K562 (cell line): ENCODE data around the gene ARG1. TPM values are rescaled to one million over a fixed set of nuclear protein-coding genes. Genes with fewer than 3 reads are reported as not detected.

Source experiments
- ATAC-seq: fragments of 200-7000 bp; cut with Tn5 transposase; 3 replicates; pipeline ENCODE4 v1.9.1; 2020; ENCODE audit warnings: moderate library complexity
- BruUV-seq: library from RNA; stranded (reverse); fragments of 400-500 nt; replicated peaks from 2 replicates; lab custom pipeline; 2021; lab: Mats Ljungman, UMichigan
- CTCF ChIA-PET: fragments of 300-600 bp; formaldehyde crosslinking; extraction: SDS; loops from one replicate; lab custom pipeline; 2021; ENCODE audit warnings: low intra/inter-chr PET ratio; lab: Yijun Ruan, JAX
- POLR2A ChIA-PET: fragments of 300-600, 350-650 bp; sonication (Branson Sonifier 250); formaldehyde crosslinking; extraction: SDS; loops from one replicate; lab custom pipeline; 2021; ENCODE audit warnings: antibody characterized with exemption, inconsistent platforms; lab: Yijun Ruan, JAX
- DNase-seq, 4 experiments: peaks; one replicate each; pipeline versions ENCODE4 v3.0.0 to v3.0.0-alpha.2; 2011 to 2018; ENCODE audit warnings: low spot score in 3 of 4, mixed read lengths in 3 of 4; ENCODE audit errors: extremely low read depth in 1 of 4
- FAIRE-seq: peaks from 2 replicates; lab custom pipeline; 2011; peaks lifted over from hg19 to GRCh38; lab: Jason Lieb, UNC
- H2AFZ ChIP-seq: 2 replicates; pipeline ENCODE4 v1.6.0; 2011; ENCODE audit warnings: low read depth, low read length, control low read depth, inconsistent platforms
- H3K27ac ChIP-seq: fragments of 200-600 bp; 3 replicates; pipeline ENCODE4 v1.8.0; 2011; ENCODE audit warnings: low read depth, mild to moderate bottlenecking, control low read depth, inconsistent platforms, low read length, moderate library complexity, mixed read lengths; ENCODE audit errors: extremely low read depth
- H3K27me3 ChIP-seq, 2 experiments: fragments of 300-600 bp in 1 of 2; 2 replicates in 1 of 2; 3 replicates in 1 of 2; pipeline versions ENCODE4 v1.6.0 to v1.8.0; 2011; ENCODE audit warnings: inconsistent platforms in 2 of 2, low read length in 2 of 2, mild to moderate bottlenecking in 1 of 2, mixed read lengths in 1 of 2, moderate library complexity in 1 of 2; ENCODE audit not compliant: control insufficient read depth in 2 of 2, insufficient read depth in 2 of 2
- H3K36me3 ChIP-seq: fragments of 300-600 bp; 3 replicates; pipeline ENCODE4 v1.8.0; 2011; ENCODE audit warnings: mild to moderate bottlenecking, low read length, inconsistent platforms; ENCODE audit not compliant: control insufficient read depth, insufficient read depth
- H3K4me1 ChIP-seq, 2 experiments: fragments of 200-600 bp in 1 of 2; replicated peaks in 1 of 2; 2 replicates in 1 of 2; 3 replicates in 1 of 2; pipeline versions ENCODE4 v1.5.1 to v1.8.0; 2011; ENCODE audit warnings: inconsistent platforms in 2 of 2, low read length in 2 of 2, mild to moderate bottlenecking in 1 of 2, mixed read lengths in 1 of 2, moderate library complexity in 1 of 2; ENCODE audit not compliant: control insufficient read depth in 2 of 2, insufficient read depth in 2 of 2
- H3K4me2 ChIP-seq: 2 replicates; pipeline ENCODE4 v1.6.1; 2011; ENCODE audit warnings: low read length, control low read depth, inconsistent platforms, mixed read lengths; ENCODE audit not compliant: insufficient read depth
- H3K4me3 ChIP-seq: fragments of 200-600 bp; sonication (generic), shearing (Covaris generic); 2 replicates; pipeline ENCODE4 v1.5.1; 2016; ENCODE audit warnings: control low read depth, inconsistent platforms
- H3K79me2 ChIP-seq: fragments of 200-600 bp; 3 replicates; pipeline ENCODE4 v1.8.0; 2011; ENCODE audit warnings: low read length, inconsistent platforms; ENCODE audit not compliant: control insufficient read depth, insufficient read depth
- H3K9ac ChIP-seq, 2 experiments: 2 replicates each; pipeline versions ENCODE4 v1.6.0 to v1.6.1; 2011; ENCODE audit warnings: low read depth in 2 of 2, low read length in 2 of 2, control low read depth in 1 of 2, inconsistent platforms in 1 of 2, mild to moderate bottlenecking in 1 of 2, mixed read lengths in 1 of 2; ENCODE audit not compliant: insufficient read depth in 1 of 2
- H3K9me1 ChIP-seq: one replicate; pipeline ENCODE4 v1.6.0; 2011; ENCODE audit warnings: inconsistent platforms, mild to moderate bottlenecking, low read length, moderate library complexity; ENCODE audit not compliant: control insufficient read depth, insufficient read depth
- H3K9me3 ChIP-seq: replicated peaks from 2 replicates; pipeline ENCODE4 v1.5.1; 2011; ENCODE audit warnings: low read depth, low read length, inconsistent platforms; ENCODE audit not compliant: control insufficient read depth, insufficient read depth
- H4K20me1 ChIP-seq: replicated peaks from 2 replicates; pipeline ENCODE4 v1.6.1; 2011; ENCODE audit warnings: low read length, inconsistent platforms, mixed read lengths; ENCODE audit not compliant: control insufficient read depth, insufficient read depth
- HDAC8 ChIP-seq: fragments of 450-650 bp; IDR thresholded peaks from 2 replicates; pipeline ENCODE4 v1.6.1; 2016; ENCODE audit warnings: mild to moderate bottlenecking, missing genetic modification characterization, moderate library complexity, missing compliant biosample characterization
- MAFF ChIP-seq: IDR thresholded peaks from 2 replicates; pipeline ENCODE4 v1.6.1; 2012; ENCODE audit warnings: low read length, improper control_type of control experiment
- MYNN ChIP-seq, 2 experiments: sonication (generic); formaldehyde crosslinking in 1 of 2; IDR thresholded peaks; 2 replicates each; pipeline versions ENCODE4 v1.5.0 to v1.6.1; 2016 to 2020; ENCODE audit warnings: antibody characterized with exemption in 1 of 2, missing genetic modification reagents in 1 of 2
- SPI1 ChIP-seq: IDR thresholded peaks from 2 replicates; pipeline ENCODE4 v1.6.1; 2011; ENCODE audit warnings: low read depth, low read length, control low read depth, borderline replicate concordance
- ZEB2 ChIP-seq: fragments of 450-650 bp; IDR thresholded peaks from 2 replicates; pipeline ENCODE4 v1.6.1; 2016
- WGBS: fragments of 100-300 bp; shearing (Covaris generic); methylation state at CpG from one replicate; pipeline ENCODE4 v1.1.6; 2016; ENCODE audit warnings: low coverage, mixed read lengths; ENCODE audit not compliant: insufficient coverage; ENCODE audit errors: missing lambda C conversion rate; 5-methylcytosine and 5-hydroxymethylcytosine counted together
- in situ Hi-C: fragments of 300-500 bp; cut with MboI; formaldehyde crosslinking; loops from 4 replicates; pipeline ENCODE4 v1.15.0; 2018; ENCODE audit warnings: inconsistent platforms, mixed read lengths
- intact Hi-C: fragments of 100-400 bp; cut with micrococcal nuclease; formaldehyde crosslinking; loops from 2 replicates; pipeline ENCODE4 v1.14.2; 2022
- polyA plus RNA-seq, 8 experiments: library from polyadenylated mRNA; depleted of rRNA in 4 of 8; stranded (reverse) in 5 of 8; unstranded in 3 of 8; fragments of >200 nt; fragmentation: Nextera tagmentation in 2 of 8; fragmentation: Illumina TruSeq in 1 of 8; extraction: Ambion mirVana in 2 of 8; extraction: Trizol in 1 of 8; gene quantifications; 2 replicates each; pipeline versions ENCODE4 v1.2.1 to v1.2.3, GENCODE V29; 2011 to 2014; ENCODE audit warnings: inconsistent platforms in 1 of 8, missing spikeins in 1 of 8
- total RNA-seq, 7 experiments: library from RNA; depleted of rRNA in 6 of 7; stranded (reverse); fragments of >200 nt in 6 of 7; fragmentation: Illumina TruSeq in 2 of 7; extraction: Trizol in 2 of 7; gene quantifications; 2 replicates each; pipeline versions ENCODE4 v1.2.1 to v1.2.3, GENCODE V29; 2011 to 2021; ENCODE audit warnings: low replicate concordance in 1 of 7

Gene ARG1
- total and polyA plus RNA-seq, 9 of the 15 experiments (the other 6 are each of a cell fraction or from before 2014, with no cell fraction given), result 0.03 to 0.20 (median 0.08) TPM; not detected in 3

DNA sequence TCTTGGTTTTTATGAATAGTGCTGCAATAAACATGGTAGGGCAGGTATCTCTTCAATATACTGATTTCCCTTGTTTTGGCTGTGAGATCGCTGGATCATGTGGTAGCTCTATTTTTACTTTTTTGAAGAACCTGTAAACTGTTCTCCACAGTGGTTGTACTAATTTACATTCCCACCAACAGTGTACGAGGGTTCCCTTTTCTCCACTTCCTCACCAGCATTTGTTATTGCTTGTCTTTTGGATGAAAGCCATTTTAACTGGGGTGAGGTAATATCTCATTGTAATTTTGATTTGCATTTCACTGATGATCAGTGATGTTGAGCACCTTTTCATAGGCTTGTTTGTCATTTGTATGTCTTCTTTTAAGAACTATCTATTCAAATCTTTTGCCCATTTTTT, 8.0 kb upstream of the ARG1 start:
- H3K36me3 ChIP-seq, result no peaks in the 10 kb centered on the region
- TF ChIP-seq SPI1 (peak; percentile 12; the same call in 1 of the 2 replicates), MYNN (IDR thresholded peaks at IDR 0.05) (no peak), MYNN (CRISPR knock-in tag; IDR thresholded peaks at IDR 0.05) (no peak)
- POLR2A ChIA-PET, result no interaction called here
- CTCF ChIA-PET, result no interaction called here
- FAIRE-seq (no peak), DNase-seq (no peak), ATAC-seq (no peak)
- no peaks in the 10 kb centered on the region for H3K9me3 ChIP-seq
- H3K4me3 ChIP-seq, result no peak overlapping the region
- H3K9ac ChIP-seq, result no peak overlapping the region
- H2AFZ ChIP-seq, result no peak overlapping the region
- intact Hi-C loops (no loop called here), in situ Hi-C loops (no loop called here)
- H3K27ac ChIP-seq, result no peak overlapping the region
- BruUV-seq, result no TSS peak
- no peaks in the 10 kb centered on the region for H3K79me2 ChIP-seq
- WGBS, result 4% methylated on average over 2 of the region's 2 CpGs
- no peaks in the 10 kb centered on the region for H3K4me1 ChIP-seq
- H3K27me3 ChIP-seq, result peaks cover 0 to 4% of the 10 kb centered on the region in 2 experiments; a peak in 1 of 5 replicates
- no peaks in the 10 kb centered on the region for H3K9me1 ChIP-seq
- H4K20me1 ChIP-seq, result no peaks in the 10 kb centered on the region
- no peak overlapping the region for H3K4me2 ChIP-seq

DNA sequence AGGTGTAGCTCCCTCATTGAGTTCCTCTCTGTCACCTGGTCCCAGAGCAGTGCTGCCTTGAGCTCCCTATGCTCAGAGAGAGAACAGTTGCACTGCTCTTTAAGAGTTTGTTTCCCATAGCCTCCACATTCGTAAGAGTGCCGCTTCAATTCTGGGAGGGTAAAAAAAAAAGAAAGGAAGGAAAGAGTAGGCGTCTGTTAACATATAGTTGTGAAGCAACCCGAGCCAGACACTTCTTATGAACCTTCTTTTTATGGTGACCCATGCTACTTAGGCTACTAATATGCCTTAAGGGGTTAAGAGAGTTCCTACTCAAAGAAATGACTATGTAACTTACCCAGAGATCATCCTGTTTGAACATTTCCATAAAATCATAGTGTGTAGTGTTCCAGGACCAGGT, 4.3 kb upstream of the ARG1 start:
- ChIA-PET CTCF (no interaction called here), POLR2A (interaction anchor here (0.5 kb wide), 1 partner anchor 335 kb away, joined by 3 read pairs; no protein-coding TSS in a partner anchor)
- ATAC-seq (peak; percentile 41), DNase-seq (no peak), FAIRE-seq (no peak)
- no peaks in the 10 kb centered on the region for H3K9me1 ChIP-seq
- no TSS peak for BruUV-seq
- H3K9me3 ChIP-seq, result no peaks in the 10 kb centered on the region
- no peak overlapping the region for H2AFZ ChIP-seq
- intact Hi-C loops, result no loop called here
- H3K36me3 ChIP-seq, result peaks cover 1% of the 10 kb centered on the region; the same call in 1 of the 3 replicates
- no peak overlapping the region for H3K4me2 ChIP-seq
- H3K79me2 ChIP-seq, result no peaks in the 10 kb centered on the region
- H4K20me1 ChIP-seq, result no peaks in the 10 kb centered on the region
- peaks cover 0 to 3% of the 10 kb centered on the region in 2 experiments; a peak in 1 of 5 replicates for H3K4me1 ChIP-seq
- H3K9ac ChIP-seq, result no peak overlapping the region
- no peak overlapping the region for H3K4me3 ChIP-seq
- 31% methylated on average over 4 of the region's 4 CpGs for WGBS
- no peak overlapping the region for H3K27ac ChIP-seq
- in situ Hi-C loops, result no loop called here
- TF ChIP-seq ZEB2 (no peak), HDAC8 (tag) (no peak), MAFF (no peak)
- no peaks in the 10 kb centered on the region for H3K27me3 ChIP-seq
